GM19463 (cell line): ENCODE results near the gene CX3CR1.

Experiments
- ATAC-seq: cut with Tn5 transposase; IDR thresholded peaks from one replicate; pipeline ENCODE4 v1.9.1; 2021; ENCODE audit warnings: mild to moderate bottlenecking, moderate library complexity; ENCODE audit not compliant: unreplicated experiment

CX3CR1 gene

GRCh38 chr3:39271363-39271914, 8.4 kb downstream of the CX3CR1 start:
- ATAC-seq, result no peak

- ATAC-seq, result no peak
These were observed 10.3 kb downstream of the CX3CR1 start for GRCh38 chr3:39269528-39269927.

- no peak for ATAC-seq
These were observed 11.3 kb downstream of the CX3CR1 start for GRCh38 chr3:39268549-39268900.

GRCh38 chr3:39267631-39268548, 11.9 kb downstream of the CX3CR1 start:
- ATAC-seq, result no peak

GRCh38 chr3:39264053-39264452, 15.8 kb downstream of the CX3CR1 start:
- no peak for ATAC-seq

- ATAC-seq, result no peak
These were observed 16.3 kb downstream of the CX3CR1 start for GRCh38 chr3:39263576-39263975.

- no peak for ATAC-seq
These were observed 17.0 kb downstream of the CX3CR1 start for GRCh38 chr3:39262846-39263245.

- no peak for ATAC-seq
These were observed 18.1 kb downstream of the CX3CR1 start for GRCh38 chr3:39261726-39262125.

GRCh38 chr3:39260957-39261356, 18.9 kb downstream of the CX3CR1 start:
- ATAC-seq, result peak; percentile 46

GRCh38 chr3:39260318-39260717, 19.5 kb downstream of the CX3CR1 start:
- ATAC-seq, result no peak

GRCh38 chr3:39255503-39256325, 24.1 kb downstream of the CX3CR1 start:
- ATAC-seq, result peak; percentile 97

- no peak for ATAC-seq
These were observed 24.9 kb downstream of the CX3CR1 start for GRCh38 chr3:39254806-39255449.

GRCh38 chr3:39251576-39251975, 28.3 kb downstream of the CX3CR1 start:
- ATAC-seq, result no peak

GRCh38 chr3:39250116-39250747, 29.6 kb downstream of the CX3CR1 start:
- ATAC-seq, result no peak

- peak; percentile 87 for ATAC-seq
These were observed 30.3 kb downstream of the CX3CR1 start for GRCh38 chr3:39249453-39250115.

- ATAC-seq, result no peak
These were observed 38.3 kb downstream of the CX3CR1 start for GRCh38 chr3:39241561-39241960.

- ATAC-seq, result no peak
These were observed 42.8 kb downstream of the CX3CR1 start for GRCh38 chr3:39237027-39237426.

GRCh38 chr3:39234651-39235050, 45.2 kb downstream of the CX3CR1 start:
- no peak for ATAC-seq

- ATAC-seq, result no peak
These were observed 47.0 kb downstream of the CX3CR1 start for GRCh38 chr3:39232859-39233258.

- no peak for ATAC-seq
These were observed 49.4 kb downstream of the CX3CR1 start for GRCh38 chr3:39230453-39230852.
